Epithelial cell of proximal tubule (primary cell): ENCODE data around the gene PAK3. TPM values are rescaled to one million over a fixed set of nuclear protein-coding genes. Genes with fewer than 3 reads are reported as not detected.

Experiments
- DNase-seq: peaks from one replicate; pipeline ENCODE4 v3.0.0-alpha.2; 2011; ENCODE audit warnings: low read depth
- H3K4me3 ChIP-seq: 2 replicates; pipeline ENCODE4 v1.5.1; 2011; ENCODE audit warnings: low read depth, mild to moderate bottlenecking, low read length
- CTCF ChIP-seq: conservative IDR thresholded peaks from 2 replicates; pipeline ENCODE4 v1.5.1; 2012; ENCODE audit warnings: low read depth, mild to moderate bottlenecking, low read length
- total RNA-seq: library from RNA; depleted of rRNA; stranded (reverse); fragments of >200 nt; gene quantifications from 2 replicates; pipeline ENCODE4 v1.2.3, GENCODE V29; 2015

PAK3 gene
- total RNA-seq, 1 donor from 2014 or later: 4.5 TPM

GRCh38 chrX:111244235-111244750 is 148.3 kb downstream of the PAK3 start:
- DNase-seq: no peak
- no peak overlapping the region for H3K4me3 ChIP-seq
- TF ChIP-seq CTCF: peak; percentile 53

GRCh38 chrX:111254896-111255693 is 159.1 kb downstream of the PAK3 start:
- TF ChIP-seq CTCF: no peak
- H3K4me3 ChIP-seq: no peak overlapping the region
- DNase-seq: no peak

- no peak overlapping the region for H3K4me3 ChIP-seq
- no peak for TF ChIP-seq CTCF
- no peak for DNase-seq
Measured at GRCh38 chrX:111257733-111258132, 161.7 kb downstream of the PAK3 start.

GRCh38 chrX:111259559-111259958 is 163.6 kb downstream of the PAK3 start:
- no peak for DNase-seq
- TF ChIP-seq CTCF: no peak
- H3K4me3 ChIP-seq: no peak overlapping the region

- no peak for DNase-seq
- no peak for TF ChIP-seq CTCF
- no peak overlapping the region for H3K4me3 ChIP-seq
Measured at GRCh38 chrX:111260451-111260850, 164.5 kb downstream of the PAK3 start.

GRCh38 chrX:111262086-111262485 is 166.1 kb downstream of the PAK3 start:
- no peak for DNase-seq
- no peak overlapping the region for H3K4me3 ChIP-seq
- TF ChIP-seq CTCF: no peak

GRCh38 chrX:111264385-111264784 is 168.4 kb downstream of the PAK3 start:
- DNase-seq: no peak
- peak; percentile 32 for TF ChIP-seq CTCF
- no peak overlapping the region for H3K4me3 ChIP-seq
